GM12872 (cell line): Measurements from ENCODE around the gene ACKR1.

Experiments
- CTCF ChIP-seq: IDR thresholded peaks from 3 replicates; pipeline ENCODE4 v1.5.1; 2011; ENCODE audit warnings: low read depth, mild to moderate bottlenecking, low read length, moderate library complexity; ENCODE audit not compliant: insufficient read depth

ACKR1 gene

GRCh38 chr1:159228554-159228953 is 23.9 kb downstream of the ACKR1 start:
- no peak for TF ChIP-seq CTCF

GRCh38 chr1:159229260-159229885 is 24.7 kb downstream of the ACKR1 start:
- no peak for TF ChIP-seq CTCF

- no peak for TF ChIP-seq CTCF
These were observed 25.2 kb downstream of the ACKR1 start for GRCh38 chr1:159229896-159230295.

DNA sequence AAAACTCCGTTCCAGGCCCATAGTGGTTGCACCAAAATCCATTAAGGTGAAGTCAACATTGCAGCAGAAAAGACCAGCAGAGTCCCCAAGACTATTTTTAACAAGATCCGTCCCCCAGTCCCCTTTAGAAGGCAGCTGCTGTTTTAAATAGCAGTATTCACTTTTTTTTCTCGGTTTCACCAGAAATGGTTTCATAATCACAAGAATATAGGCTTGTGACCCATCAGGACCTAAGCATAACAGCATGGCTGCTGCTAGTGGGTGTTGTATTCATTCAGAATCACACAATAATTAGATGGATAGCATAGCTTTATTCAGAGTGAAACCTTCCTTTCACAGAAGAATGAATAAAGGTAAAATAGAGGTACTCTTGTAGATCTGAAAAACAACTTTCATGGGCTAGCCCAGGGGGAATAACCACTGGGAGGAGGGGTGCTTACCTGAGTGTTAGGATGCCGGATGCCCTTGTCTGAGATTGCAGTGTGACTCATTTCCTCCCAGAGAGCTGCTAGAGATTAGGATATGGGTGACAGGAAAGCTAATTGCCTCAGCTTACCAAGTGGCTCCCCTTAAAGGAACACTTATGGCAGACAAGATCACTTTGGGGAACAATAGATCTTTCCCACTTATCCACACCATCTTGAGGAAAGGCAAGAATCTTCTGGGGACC is 35.0 kb downstream of the ACKR1 start:
- no peak for TF ChIP-seq CTCF

DNA sequence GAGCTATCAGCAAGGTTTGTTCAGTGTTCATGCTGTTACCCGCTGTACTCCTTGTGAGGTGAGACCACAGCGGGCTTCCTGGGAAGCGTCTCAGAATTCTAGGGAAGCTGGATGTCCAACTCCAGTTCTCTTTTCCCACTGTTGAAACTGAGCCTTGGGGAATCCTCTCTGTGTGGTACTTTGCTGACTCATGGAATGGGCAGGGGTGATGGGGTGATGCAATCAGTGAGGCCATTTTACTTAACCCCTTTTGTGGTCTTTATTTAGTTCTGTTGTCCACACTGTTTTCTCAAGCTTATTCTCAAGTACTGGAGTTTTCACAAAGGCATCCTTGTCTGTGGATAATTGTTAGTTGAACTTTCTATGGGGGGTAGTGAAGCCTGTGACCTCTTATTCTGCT is 42.6 kb downstream of the ACKR1 start:
- TF ChIP-seq CTCF, result no peak

DNA sequence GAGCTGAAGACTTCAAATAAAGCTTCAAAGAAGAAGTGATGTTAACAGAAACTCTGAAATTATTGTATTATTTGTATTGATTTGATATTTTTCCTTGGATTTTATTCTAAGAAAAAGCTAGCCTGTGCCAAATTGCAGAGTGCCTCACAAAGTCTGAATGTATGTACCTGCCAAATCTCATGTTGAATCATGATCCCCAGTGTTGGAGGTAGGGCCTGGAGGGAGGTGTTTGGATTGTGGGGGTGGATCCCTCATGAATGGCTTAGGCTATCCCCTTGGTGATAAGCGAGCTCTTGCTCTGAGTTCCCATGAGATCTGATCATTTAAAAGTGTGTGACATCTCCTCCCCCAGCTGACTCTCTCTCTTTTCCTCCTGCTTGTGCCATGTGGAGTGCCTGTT is 43.6 kb downstream of the ACKR1 start:
- no peak for TF ChIP-seq CTCF

- TF ChIP-seq CTCF, result 0 out of 3 replicates have a peak, but pooled peaks have one; percentile 5
These were observed 46.1 kb downstream of the ACKR1 start for GRCh38 chr1:159250638-159251216.
